ENCODE data around the gene SNED1. TPM values are rescaled to one million over a fixed set of nuclear protein-coding genes. Genes with fewer than 3 reads are reported as not detected.

Gene SNED1
- total and polyA plus RNA-seq, 12 donors, result 3.9 to 12.7 (median 6.3) TPM

DNA sequence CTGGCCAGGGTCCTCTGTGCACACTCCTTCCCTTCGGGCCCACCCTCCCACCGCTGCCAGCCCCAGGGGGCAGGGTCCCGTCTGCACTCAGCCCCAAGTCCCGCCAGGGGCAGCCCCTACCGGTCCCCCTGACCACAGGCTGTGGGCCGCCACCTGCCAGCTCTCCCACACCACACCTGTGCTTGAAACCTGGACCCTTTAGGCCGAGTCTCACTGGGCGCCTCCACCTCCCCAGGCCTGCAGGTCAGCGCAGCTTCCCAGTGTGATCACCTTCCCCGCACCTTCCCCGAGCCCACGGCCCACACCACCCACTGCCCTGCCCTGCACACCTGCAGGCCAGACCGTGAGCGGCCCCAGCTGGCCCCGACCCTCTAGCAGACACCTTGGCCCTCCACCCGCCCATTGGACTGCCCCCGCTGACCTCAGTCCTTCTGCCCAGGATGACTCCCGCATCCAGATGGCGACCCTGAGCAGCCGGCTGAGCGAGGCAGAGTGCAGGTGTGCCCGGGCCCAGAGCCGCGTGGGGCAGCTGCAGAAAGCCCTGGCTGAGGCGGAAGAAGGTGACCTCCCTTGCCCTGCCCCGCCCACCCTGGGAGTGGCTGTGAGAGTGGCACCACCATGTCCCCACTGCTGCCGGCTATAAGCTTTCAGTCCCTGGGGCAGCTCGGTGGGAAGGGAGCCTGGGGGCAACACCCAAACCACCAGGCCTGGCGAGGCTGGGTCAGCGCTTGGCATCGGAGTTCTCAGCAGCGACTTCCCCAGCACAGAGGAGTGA, 31.3 kb upstream of the SNED1 start:
- TF ChIP-seq, protein P1, sequence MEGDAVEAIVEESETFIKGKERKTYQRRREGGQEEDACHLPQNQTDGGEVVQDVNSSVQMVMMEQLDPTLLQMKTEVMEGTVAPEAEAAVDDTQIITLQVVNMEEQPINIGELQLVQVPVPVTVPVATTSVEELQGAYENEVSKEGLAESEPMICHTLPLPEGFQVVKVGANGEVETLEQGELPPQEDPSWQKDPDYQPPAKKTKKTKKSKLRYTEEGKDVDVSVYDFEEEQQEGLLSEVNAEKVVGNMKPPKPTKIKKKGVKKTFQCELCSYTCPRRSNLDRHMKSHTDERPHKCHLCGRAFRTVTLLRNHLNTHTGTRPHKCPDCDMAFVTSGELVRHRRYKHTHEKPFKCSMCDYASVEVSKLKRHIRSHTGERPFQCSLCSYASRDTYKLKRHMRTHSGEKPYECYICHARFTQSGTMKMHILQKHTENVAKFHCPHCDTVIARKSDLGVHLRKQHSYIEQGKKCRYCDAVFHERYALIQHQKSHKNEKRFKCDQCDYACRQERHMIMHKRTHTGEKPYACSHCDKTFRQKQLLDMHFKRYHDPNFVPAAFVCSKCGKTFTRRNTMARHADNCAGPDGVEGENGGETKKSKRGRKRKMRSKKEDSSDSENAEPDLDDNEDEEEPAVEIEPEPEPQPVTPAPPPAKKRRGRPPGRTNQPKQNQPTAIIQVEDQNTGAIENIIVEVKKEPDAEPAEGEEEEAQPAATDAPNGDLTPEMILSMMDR (IDR thresholded peaks at IDR 0.05), result no peak
- Histone ChIP-seq H3K27me3 (peaks cover 0 to 3% (median 0%) of the 10 kb centered on the region in 7 donors), H3K4me3 (no peak overlapping the region), H3K9me3 (peaks cover 0 to 4% (median 0%) of the 10 kb centered on the region in 11 donors), H3K27ac (no peak overlapping the region), H3K4me1 (peaks cover 5 to 27% (median 20%) of the 10 kb centered on the region in 9 donors), H3K36me3 (no peaks in the 10 kb centered on the region)
- intact Hi-C loops (cut with DNase I), result no loop called here
- DNase-seq, result no peak
- no peak for ATAC-seq
- 90 to 92% methylated on average over 32 of the region's 32 CpGs for WGBS, 2 donors

- no peaks in the 10 kb centered on the region for H3K36me3 ChIP-seq
- intact Hi-C loops (cut with DNase I), result no loop called here
- ATAC-seq (no peak), DNase-seq (no peak)
- no peak overlapping the region for H3K4me3 ChIP-seq
- TF ChIP-seq, protein P1 (IDR thresholded peaks at IDR 0.05), result no peak
- H3K4me1 ChIP-seq, result peaks cover 0 to 20% (median 14%) of the 10 kb centered on the region in 9 donors
- H3K9me3 ChIP-seq, result peaks cover 0 to 4% (median 0%) of the 10 kb centered on the region in 11 donors
- H3K27me3 ChIP-seq, result peaks cover 0 to 6% (median 0%) of the 10 kb centered on the region in 7 donors
- no peak overlapping the region for H3K27ac ChIP-seq
- 95% methylated on average over 34 of the region's 34 CpGs for WGBS, 2 donors
These were observed 30.5 kb upstream of the SNED1 start for GRCh38 chr2:240967681-240968621.

GRCh38 chr2:240968731-240969624, 29.4 kb upstream of the SNED1 start:
- H3K4me1 ChIP-seq, result peaks cover 0 to 20% (median 14%) of the 10 kb centered on the region in 9 donors
- H3K9me3 ChIP-seq, result peaks cover 0 to 11% (median 0%) of the 10 kb centered on the region in 11 donors
- H3K27me3 ChIP-seq, result peaks cover 0 to 7% (median 3%) of the 10 kb centered on the region in 7 donors
- DNase-seq (peak in 1 of 2 donors; percentile 54), ATAC-seq (peak; percentile 15 to 75 (median 57))
- no peak overlapping the region for H3K4me3 ChIP-seq
- H3K27ac ChIP-seq, result peak overlapping the region in 1 of 10 donors; percentile 9
- 66 to 79% methylated on average over 15 of the region's 15 CpGs for WGBS, 2 donors
- intact Hi-C loops (cut with DNase I), result no loop called here
- H3K36me3 ChIP-seq, result no peaks in the 10 kb centered on the region
- TF ChIP-seq, protein P1 (IDR thresholded peaks at IDR 0.05), result peak in 2 of 9 donors; percentile 5 to 15
